Thyroid gland (tissue), 4 donors: ENCODE data around the gene CD79B. TPM values are rescaled to one million over a fixed set of nuclear protein-coding genes. Genes with fewer than 3 reads are reported as not detected.
"Not testable (repeated sequence)": the region's sequence is repeated elsewhere in the genome, so short reads cannot be mapped to it uniquely, and the experiment has no call there.

Experiments
- DNase-seq, 2 donors: peaks; one replicate each; pipeline ENCODE4 v3.0.0-alpha.2; 2019
- H3K27ac ChIP-seq, 3 donors: fragments of 200-600 bp; sonication (generic); 1 replicate in 2 of 3; 2 replicates in 1 of 3; pipeline ENCODE4 v1.5.1; 2016 to 2019; ENCODE audit warnings: mild to moderate bottlenecking in 1 of 3, moderate library complexity in 1 of 3
- H3K27me3 ChIP-seq: fragments of 200-600 bp; sonication (generic); one replicate; pipeline ENCODE4 v1.5.1; 2019
- H3K36me3 ChIP-seq, 2 donors: fragments of 200-600 bp; sonication (generic); one replicate each; pipeline ENCODE4 v1.5.1; 2016 to 2019
- H3K4me1 ChIP-seq, 2 donors: fragments of 200-600 bp; sonication (generic); one replicate each; pipeline ENCODE4 v1.5.1; 2017 to 2019
- H3K4me3 ChIP-seq, 3 donors: fragments of 200-600 bp; sonication (generic); replicated peaks in 1 of 3; 1 replicate in 2 of 3; 2 replicates in 1 of 3; pipeline ENCODE4 v1.5.1; 2016; ENCODE audit warnings: mild to moderate bottlenecking in 1 of 3
- H3K9me3 ChIP-seq: fragments of 200-600 bp; sonication (generic); one replicate; pipeline ENCODE4 v1.5.1; 2017
- WGBS, 2 donors: methylation state at CpG; one replicate each; pipeline ENCODE4 v1.1.5; 2017; 5-methylcytosine and 5-hydroxymethylcytosine counted together
- intact Hi-C: fragments of 100-400 bp; cut with DNase I; formaldehyde crosslinking; loops from one replicate; pipeline ENCODE4 v1.15.1; 2023
- total RNA-seq, 4 donors: library from RNA; depleted of rRNA; stranded (reverse); fragments of >200 nt; gene quantifications; one replicate each; pipeline ENCODE4 v1.2.3, GENCODE V29; 2016
- TF ChIP-seq, protein P1 (sequence below), 6 experiments: fragments of 200-600 bp in 3 of 6; fragments of 450-650 bp in 3 of 6; sonication (generic) in 3 of 6; IDR thresholded peaks; one replicate each; pipeline ENCODE4 v1.5.1; 2016 to 2019; ENCODE audit warnings: antibody characterized with exemption in 6 of 6, mild to moderate bottlenecking in 2 of 6, inconsistent platforms in 1 of 6, moderate library complexity in 1 of 6

CD79B gene
- total RNA-seq, 4 donors from 2014 or later = 1.3 to 1.8 TPM; not detected in 2

DNA sequence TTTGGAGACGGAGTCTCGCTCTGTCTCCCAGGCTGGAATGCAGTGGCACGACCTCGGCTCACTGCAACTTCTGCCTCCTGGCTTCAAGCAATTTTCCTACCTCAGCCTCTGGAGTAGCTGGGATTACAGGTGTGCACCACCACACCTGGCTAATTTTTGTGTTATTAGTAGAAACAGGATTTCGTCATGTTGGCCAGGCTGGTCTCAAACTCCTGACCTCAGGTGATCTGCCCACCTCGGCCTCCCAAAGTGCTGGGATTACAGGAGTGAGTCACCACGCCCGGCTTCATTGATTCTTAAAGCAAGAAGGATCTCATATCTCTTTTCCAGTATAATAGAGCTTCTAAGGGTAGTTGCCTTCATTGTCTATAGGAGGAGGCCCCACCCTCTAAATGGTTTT lies 27.3 kb downstream of the CD79B start:
- WGBS, 2 donors = 95 to 97% methylated on average over 8 of the region's 8 CpGs
- H3K36me3 ChIP-seq, H3K4me3 ChIP-seq, DNase-seq, H3K9me3 ChIP-seq, H3K27me3 ChIP-seq, H3K4me1 ChIP-seq, H3K27ac ChIP-seq, intact Hi-C loops: not testable (repeated sequence)

DNA sequence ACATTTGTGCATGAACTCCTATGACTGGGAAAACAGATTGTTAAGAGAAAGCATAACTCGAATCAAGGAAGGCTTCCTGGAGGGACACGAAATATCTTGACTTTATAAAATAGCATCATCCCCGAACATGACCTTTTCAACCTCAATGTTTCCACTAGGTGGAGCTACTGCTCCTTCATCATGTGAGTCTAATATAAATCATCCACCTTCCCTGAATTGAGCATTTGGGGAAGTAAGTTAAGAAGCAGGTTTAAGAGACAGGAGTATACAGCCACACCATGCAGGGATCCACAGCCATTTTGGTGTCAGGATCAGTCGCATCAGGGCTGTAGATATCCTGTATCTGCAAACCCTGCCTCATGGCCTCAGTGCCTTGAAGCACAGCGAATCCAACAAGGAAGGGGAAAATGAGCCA lies 28.3 kb downstream of the CD79B start:
- WGBS, 2 donors = 29 to 40% methylated on average over 5 of the region's 5 CpGs

DNA sequence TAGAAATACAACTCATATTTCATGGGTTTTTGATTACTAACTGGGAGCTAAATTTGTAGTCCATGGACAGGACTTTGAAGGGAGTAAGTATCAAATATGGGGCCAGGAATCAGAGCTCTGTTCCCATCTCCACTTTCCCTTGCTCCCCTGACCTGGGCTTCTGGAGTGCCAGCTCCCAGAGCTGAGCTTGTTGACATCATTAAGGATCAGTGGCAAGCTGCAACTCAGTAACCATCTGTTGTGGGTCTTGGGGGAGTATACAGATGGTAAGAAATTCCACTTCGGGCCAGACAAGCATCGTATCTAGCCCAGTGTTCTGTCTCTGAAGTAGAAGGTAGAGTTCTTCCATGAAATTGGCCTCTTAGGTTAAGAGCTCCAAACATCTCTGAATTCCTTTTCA lies 30.2 kb downstream of the CD79B start:
- intact Hi-C loops, H3K9me3 ChIP-seq, H3K27me3 ChIP-seq, H3K4me3 ChIP-seq, DNase-seq, H3K4me1 ChIP-seq, H3K27ac ChIP-seq, H3K36me3 ChIP-seq: not testable (repeated sequence)
- WGBS, 2 donors = 80 to 84% methylated on average over 2 of the region's 2 CpGs

More for the DNA sequence above, 28.3 kb downstream of the CD79B start:
- intact Hi-C loops, H3K4me1 ChIP-seq, H3K27me3 ChIP-seq, H3K27ac ChIP-seq, DNase-seq, H3K9me3 ChIP-seq, H3K36me3 ChIP-seq, H3K4me3 ChIP-seq: not testable (repeated sequence)
- TF ChIP-seq, protein P1, sequence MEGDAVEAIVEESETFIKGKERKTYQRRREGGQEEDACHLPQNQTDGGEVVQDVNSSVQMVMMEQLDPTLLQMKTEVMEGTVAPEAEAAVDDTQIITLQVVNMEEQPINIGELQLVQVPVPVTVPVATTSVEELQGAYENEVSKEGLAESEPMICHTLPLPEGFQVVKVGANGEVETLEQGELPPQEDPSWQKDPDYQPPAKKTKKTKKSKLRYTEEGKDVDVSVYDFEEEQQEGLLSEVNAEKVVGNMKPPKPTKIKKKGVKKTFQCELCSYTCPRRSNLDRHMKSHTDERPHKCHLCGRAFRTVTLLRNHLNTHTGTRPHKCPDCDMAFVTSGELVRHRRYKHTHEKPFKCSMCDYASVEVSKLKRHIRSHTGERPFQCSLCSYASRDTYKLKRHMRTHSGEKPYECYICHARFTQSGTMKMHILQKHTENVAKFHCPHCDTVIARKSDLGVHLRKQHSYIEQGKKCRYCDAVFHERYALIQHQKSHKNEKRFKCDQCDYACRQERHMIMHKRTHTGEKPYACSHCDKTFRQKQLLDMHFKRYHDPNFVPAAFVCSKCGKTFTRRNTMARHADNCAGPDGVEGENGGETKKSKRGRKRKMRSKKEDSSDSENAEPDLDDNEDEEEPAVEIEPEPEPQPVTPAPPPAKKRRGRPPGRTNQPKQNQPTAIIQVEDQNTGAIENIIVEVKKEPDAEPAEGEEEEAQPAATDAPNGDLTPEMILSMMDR (IDR thresholded peaks at IDR 0.05) = peak in 3 of 6 experiments; percentile 35 to 38 (median 37)

DNA sequence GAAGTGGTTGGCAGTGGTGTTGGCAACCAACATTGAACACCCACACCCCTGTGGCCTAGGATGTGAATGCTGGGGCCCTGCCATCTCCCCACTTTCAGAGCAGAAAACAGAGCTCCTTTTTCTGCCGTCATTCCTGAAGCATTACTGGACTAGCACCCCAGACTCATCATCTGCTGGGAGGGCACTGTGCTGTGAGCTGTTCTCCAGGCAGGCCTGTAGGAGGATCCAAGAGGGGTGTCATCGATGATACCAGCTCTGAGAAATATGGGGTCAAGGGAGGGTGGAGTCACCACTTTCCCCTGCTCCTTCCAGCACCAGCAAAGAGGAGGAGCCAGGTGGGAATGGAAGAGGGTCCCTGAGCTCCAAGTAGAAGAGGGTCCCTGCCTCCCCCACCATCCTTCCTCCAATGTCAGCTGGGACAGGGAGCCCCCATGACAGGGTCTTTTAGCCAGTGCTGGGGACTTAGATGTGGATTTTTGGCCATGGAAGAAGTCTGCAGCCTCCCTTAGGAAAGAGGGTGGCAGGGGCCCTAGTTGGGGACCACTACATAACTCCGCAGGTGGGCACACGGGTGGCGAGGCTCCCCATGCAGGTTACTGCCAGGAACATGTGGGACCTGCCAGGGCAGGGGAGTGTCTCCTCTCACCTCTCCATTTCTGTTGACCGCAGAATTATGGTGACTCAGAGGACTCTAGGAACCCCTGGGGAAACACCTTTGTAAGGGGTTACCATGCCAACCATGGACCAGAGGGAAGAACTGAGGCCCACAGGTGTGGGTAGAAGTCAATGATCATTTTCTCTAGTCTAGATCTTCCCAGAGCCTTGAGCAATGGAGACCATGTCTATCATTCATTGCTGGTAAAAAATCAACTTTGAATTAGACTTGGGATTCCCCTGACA lies 33.0 kb downstream of the CD79B start:
- DNase-seq, H3K36me3 ChIP-seq, H3K9me3 ChIP-seq, H3K4me3 ChIP-seq, H3K27me3 ChIP-seq, intact Hi-C loops, H3K27ac ChIP-seq, H3K4me1 ChIP-seq: not testable (repeated sequence)
- 85 to 89% methylated on average over 6 of the region's 6 CpGs for WGBS, 2 donors

DNA sequence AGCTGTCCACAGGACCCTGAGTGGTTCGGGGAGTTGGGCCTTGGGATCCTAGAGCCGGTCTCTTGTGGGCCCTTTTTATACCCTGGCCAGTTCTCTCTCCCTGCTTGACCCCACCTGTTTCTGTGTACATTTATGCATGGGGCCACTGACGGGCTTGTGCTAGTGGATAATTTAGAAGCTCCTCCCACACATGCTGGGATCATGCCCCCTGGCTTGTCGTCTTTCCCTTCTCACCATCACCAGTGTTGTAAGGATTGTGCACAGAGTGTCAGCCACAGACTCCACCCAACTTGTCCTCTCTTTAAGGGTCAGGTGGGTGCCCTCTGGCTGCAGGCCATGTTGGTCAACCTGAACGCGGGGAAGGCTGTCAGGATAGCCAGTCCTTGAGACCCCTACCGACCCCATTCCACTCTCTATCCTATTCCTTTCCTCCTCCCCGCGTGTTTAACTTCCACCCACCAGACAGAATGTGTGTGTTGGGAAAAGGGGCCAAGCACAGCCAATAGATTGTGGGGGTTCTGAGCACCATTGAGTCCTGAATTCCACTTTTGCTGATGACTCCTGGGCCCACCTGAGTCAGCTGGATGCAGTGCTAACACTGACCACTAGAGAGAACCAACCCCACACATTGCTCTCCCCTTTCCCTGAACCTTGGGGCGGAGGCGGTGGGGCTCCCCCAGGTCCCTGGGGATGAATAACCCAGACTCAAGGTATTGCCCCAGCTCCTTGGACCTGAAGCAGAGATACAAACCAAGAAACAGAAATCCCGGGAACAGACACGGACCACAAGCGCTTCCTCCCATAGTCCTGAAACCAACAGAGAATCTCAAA lies 35.4 kb downstream of the CD79B start, which contains the start of gene CSH1:
Gene CSH1 (minus strand): TSS at position 51 of the 831 bp plus-strand sequence. CDS start 63 bp downstream, outside the sequence.
- H3K27me3 ChIP-seq, H3K36me3 ChIP-seq, H3K4me1 ChIP-seq, H3K4me3 ChIP-seq, DNase-seq, H3K27ac ChIP-seq, intact Hi-C loops, H3K9me3 ChIP-seq: not testable (repeated sequence)
- WGBS, 2 donors = 77 to 88% methylated on average over 10 to 12 of the region's 14 CpGs

DNA sequence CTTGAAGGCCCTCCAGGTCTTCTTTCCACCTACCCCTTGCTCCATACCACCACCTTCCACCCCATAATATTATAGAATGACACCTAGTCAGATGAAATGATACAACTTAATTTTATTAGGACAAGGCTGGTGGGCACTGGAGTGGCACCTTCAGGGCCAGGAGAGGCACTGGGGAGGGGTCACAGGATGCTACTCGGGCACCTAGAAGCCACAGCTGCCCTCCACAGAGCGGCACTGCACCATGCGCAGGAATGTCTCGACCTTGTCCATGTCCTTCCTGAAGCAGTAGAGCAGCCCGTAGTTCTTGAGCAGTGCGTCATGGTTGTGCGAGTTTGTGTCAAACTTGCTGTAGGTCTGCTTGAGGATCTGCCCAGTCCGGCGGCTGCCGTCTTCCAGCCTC lies 37.3 kb downstream of the CD79B start:
- H3K27ac ChIP-seq, H3K9me3 ChIP-seq, H3K4me3 ChIP-seq, H3K27me3 ChIP-seq, DNase-seq, H3K4me1 ChIP-seq, H3K36me3 ChIP-seq, intact Hi-C loops: not testable (repeated sequence)
- 83 to 84% methylated on average over 6 to 10 of the region's 10 CpGs for WGBS, 2 donors

DNA sequence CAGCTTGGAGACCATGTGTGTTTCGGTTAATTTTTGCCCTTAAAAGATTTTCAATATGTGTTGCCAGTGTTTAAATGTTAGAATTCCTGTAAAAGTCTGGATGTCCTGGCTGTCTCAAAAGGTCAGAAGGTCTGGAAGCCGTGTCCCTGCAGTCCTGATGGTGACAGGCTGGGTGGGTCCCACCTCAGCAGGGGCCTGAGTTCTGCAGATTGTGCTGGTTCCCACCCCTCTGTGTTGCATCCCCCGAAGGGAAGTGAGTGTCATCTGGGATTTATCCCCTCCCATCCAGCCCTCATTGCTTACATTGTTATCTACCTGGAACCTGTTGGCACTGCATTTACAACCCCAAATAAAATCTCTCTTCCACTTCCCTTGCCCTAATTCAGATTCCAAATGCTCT lies 38.1 kb downstream of the CD79B start:
- H3K27ac ChIP-seq, H3K36me3 ChIP-seq, H3K4me1 ChIP-seq, H3K4me3 ChIP-seq, intact Hi-C loops, DNase-seq, H3K9me3 ChIP-seq, H3K27me3 ChIP-seq: not testable (repeated sequence)
- 86 to 90% methylated on average over 3 of the region's 3 CpGs for WGBS, 2 donors

DNA sequence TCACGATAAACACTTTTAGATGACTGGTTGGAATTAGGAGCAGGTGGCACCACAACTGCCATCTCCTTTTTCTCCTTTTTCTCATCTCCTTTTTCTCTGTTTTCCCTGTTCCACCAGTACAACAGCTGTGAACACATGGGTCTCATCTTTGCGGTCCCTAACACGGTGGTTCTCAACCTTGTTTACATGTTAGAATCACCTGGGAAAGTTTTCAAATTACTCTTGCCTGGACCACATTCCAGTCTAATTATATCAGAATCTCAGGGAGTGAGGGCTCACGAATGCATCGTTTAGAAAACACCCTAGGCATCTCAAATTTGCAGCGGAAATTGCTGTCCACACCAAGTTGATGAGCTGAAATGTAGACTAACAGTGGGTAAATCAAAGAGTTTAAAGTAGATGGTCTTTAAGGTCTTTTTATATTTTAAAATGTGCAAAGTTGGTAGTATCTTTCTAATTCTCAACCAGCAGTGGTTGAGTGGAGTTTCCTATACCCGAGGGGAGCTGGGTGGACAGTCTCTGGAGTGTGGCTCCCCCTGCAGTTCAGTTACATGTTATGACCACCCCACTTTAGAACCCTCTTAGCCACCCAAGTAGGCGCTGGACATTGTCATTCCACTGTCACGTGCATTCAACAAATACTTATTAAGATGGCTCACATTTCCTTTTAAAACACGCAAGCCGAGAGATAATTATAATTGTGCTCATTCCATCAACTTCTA lies 39.7 kb downstream of the CD79B start:
- DNase-seq, intact Hi-C loops, H3K27ac ChIP-seq, H3K9me3 ChIP-seq, H3K36me3 ChIP-seq, H3K4me3 ChIP-seq, H3K4me1 ChIP-seq, H3K27me3 ChIP-seq: not testable (repeated sequence)
- WGBS, 2 donors = 69 to 74% methylated on average over 11 of the region's 11 CpGs
